GM12878 (cell line): ENCODE measurements around the gene TM7SF2. TPM values are rescaled to one million over a fixed set of nuclear protein-coding genes. Genes with fewer than 3 reads are reported as not detected.

Experiments
- BCL11A ChIP-seq: IDR thresholded peaks from 2 replicates; pipeline ENCODE4 v1.6.1; 2011; ENCODE audit warnings: low read depth, low read length
- BHLHE40 ChIP-seq, 2 experiments: fragments of 450-650 bp in 1 of 2; IDR thresholded peaks; 2 replicates each; pipeline ENCODE4 v1.6.1; 2011 to 2017; ENCODE audit warnings: low read depth in 2 of 2, borderline replicate concordance in 1 of 2, improper control_type of control experiment in 1 of 2, low read length in 1 of 2, mild to moderate bottlenecking in 1 of 2
- CEBPZ ChIP-seq: fragments of 150-350 bp; IDR thresholded peaks from 2 replicates; pipeline ENCODE4 v1.6.1; 2016; ENCODE audit warnings: low read depth, low read length
- HDAC6 ChIP-seq: fragments of 200-600 bp; sonication (generic); IDR thresholded peaks from one replicate; pipeline ENCODE4 v1.8.0; 2017; ENCODE audit warnings: antibody characterized with exemption; ENCODE audit not compliant: unreplicated experiment
- HSF1 ChIP-seq: fragments of 150-350 bp; IDR thresholded peaks from 2 replicates; pipeline ENCODE4 v1.6.1; 2014; ENCODE audit warnings: mild to moderate bottlenecking, low read depth, low read length
- IRF3 ChIP-seq: fragments of 450-650 bp; IDR thresholded peaks from 2 replicates; pipeline ENCODE4 v1.6.1; 2014; ENCODE audit warnings: mild to moderate bottlenecking
- JUNB ChIP-seq: IDR thresholded peaks from 2 replicates; pipeline ENCODE4 v1.6.1; 2016; ENCODE audit warnings: antibody characterized with exemption, mild to moderate bottlenecking
- PKNOX1 ChIP-seq: fragments of 450-650 bp; IDR thresholded peaks from 2 replicates; pipeline ENCODE4 v1.6.1; 2016; ENCODE audit warnings: mild to moderate bottlenecking
- POLR2AphosphoS2 ChIP-seq: IDR thresholded peaks from 2 replicates; pipeline ENCODE4 v1.6.1; 2011; ENCODE audit warnings: low read depth, mild to moderate bottlenecking, low read length, improper control_type of control experiment, moderate library complexity
- SREBF2 ChIP-seq: IDR thresholded peaks from 2 replicates; pipeline ENCODE4 v1.6.1; 2012; ENCODE audit warnings: mild to moderate bottlenecking, low read length
- TCF7 ChIP-seq: IDR thresholded peaks from 2 replicates; pipeline ENCODE4 v1.6.1; 2014; ENCODE audit warnings: antibody characterized with exemption, borderline replicate concordance
- USF1 ChIP-seq: IDR thresholded peaks from 2 replicates; pipeline ENCODE4 v1.6.1; 2011; ENCODE audit warnings: borderline replicate concordance, low read depth, mild to moderate bottlenecking, moderate library complexity, mixed read lengths, low read length; ENCODE audit not compliant: insufficient read depth; ENCODE audit errors: extremely low read length
- polyA plus RNA-seq, 11 experiments: library from polyadenylated mRNA; depleted of rRNA in 4 of 11; unstranded in 6 of 11; stranded (reverse) in 5 of 11; fragments of >200 nt; fragmentation: Nextera tagmentation in 4 of 11; fragmentation: Illumina TruSeq in 1 of 11; extraction: Ambion mirVana in 4 of 11; extraction: Trizol in 1 of 11; gene quantifications; 1 replicate in 1 of 11; 2 replicates in 10 of 11; pipeline versions ENCODE4 v1.2.1 to v1.2.3, GENCODE V29; 2011 to 2016; ENCODE audit warnings: inconsistent platforms in 2 of 11, missing spikeins in 2 of 11, low read depth in 1 of 11
- total RNA-seq, 4 experiments: library from RNA; depleted of rRNA in 3 of 4; stranded (reverse); fragments of >200 nt in 3 of 4; fragmentation: Illumina TruSeq in 1 of 4; extraction: Trizol in 1 of 4; gene quantifications; 2 replicates each; pipeline versions ENCODE4 v1.2.1 to v1.2.3, GENCODE V29; 2013 to 2021
- TF ChIP-seq, protein P1 (sequence below): fragments of 450-650 bp; IDR thresholded peaks from 2 replicates; pipeline ENCODE4 v1.6.1; 2017; ENCODE audit warnings: borderline replicate concordance
- TF ChIP-seq, protein P2 (sequence below): IDR thresholded peaks from 2 replicates; pipeline ENCODE4 v1.6.1; 2012; ENCODE audit warnings: mild to moderate bottlenecking, low read depth, low read length

Gene TM7SF2
- total and polyA plus RNA-seq, 10 of the 15 experiments (the other 5 are each of a cell fraction or from before 2014, with no cell fraction given) = 0.52 to 57.7 (median 20.7) TPM

DNA sequence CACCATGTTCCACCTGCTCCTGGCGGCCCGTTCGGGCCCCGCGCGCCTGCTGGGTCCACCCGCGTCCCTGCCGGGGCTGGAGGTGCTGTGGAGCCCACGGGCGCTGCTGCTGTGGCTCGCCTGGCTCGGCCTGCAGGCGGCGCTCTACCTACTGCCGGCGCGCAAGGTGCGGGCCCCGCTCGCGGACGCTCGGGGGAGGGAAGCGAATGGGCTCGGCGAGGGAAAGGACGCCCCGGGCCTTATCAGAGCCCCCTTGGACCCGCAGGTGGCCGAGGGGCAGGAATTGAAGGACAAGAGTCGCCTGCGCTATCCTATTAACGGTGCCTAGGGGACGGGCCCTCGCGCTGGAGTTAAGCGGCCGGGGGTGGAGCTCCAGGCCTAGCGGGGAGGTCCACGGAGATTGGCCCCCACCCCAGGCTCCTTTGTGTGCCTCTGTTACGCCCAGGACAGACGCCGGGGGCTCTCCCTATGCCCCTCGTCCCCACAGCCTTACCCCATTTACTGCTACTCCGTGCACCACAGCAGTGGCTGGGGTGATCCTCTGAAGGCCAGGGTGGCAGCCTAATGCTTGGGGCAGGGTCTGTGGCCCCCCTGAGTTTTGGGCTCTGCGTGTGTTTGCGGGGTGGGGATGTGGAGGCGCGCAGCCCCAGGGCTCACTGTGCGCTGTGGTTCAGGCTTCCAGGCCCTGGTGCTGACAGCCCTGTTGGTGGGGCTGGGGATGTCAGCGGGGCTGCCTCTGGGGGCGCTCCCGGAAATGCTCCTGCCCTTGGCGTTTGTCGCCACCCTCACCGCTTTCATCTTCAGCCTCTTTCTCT is 1.1 kb downstream of the TM7SF2 start (continued):
- TF ChIP-seq CEBPZ (no peak), IRF3 (no peak), POLR2AphosphoS2 (no peak), BCL11A (no peak), HDAC6 (no peak), SREBF2 (no peak), BHLHE40 (IDR thresholded peaks at IDR 0.05; ENCODE audit: borderline replicate concordance in 1 of 2, low read depth in 2 of 2, low read length in 1 of 2) (peak; percentile 34 to 65; a peak in 1 of 4 replicates), USF1 (no peak), TCF7 (no peak), JUNB (no peak), HSF1 (no peak), PKNOX1 (peak; percentile 55; the same call in 1 of the 2 replicates)
- TF ChIP-seq, protein P1, sequence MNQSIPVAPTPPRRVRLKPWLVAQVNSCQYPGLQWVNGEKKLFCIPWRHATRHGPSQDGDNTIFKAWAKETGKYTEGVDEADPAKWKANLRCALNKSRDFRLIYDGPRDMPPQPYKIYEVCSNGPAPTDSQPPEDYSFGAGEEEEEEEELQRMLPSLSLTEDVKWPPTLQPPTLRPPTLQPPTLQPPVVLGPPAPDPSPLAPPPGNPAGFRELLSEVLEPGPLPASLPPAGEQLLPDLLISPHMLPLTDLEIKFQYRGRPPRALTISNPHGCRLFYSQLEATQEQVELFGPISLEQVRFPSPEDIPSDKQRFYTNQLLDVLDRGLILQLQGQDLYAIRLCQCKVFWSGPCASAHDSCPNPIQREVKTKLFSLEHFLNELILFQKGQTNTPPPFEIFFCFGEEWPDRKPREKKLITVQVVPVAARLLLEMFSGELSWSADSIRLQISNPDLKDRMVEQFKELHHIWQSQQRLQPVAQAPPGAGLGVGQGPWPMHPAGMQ = no peak
- TF ChIP-seq, protein P2, sequence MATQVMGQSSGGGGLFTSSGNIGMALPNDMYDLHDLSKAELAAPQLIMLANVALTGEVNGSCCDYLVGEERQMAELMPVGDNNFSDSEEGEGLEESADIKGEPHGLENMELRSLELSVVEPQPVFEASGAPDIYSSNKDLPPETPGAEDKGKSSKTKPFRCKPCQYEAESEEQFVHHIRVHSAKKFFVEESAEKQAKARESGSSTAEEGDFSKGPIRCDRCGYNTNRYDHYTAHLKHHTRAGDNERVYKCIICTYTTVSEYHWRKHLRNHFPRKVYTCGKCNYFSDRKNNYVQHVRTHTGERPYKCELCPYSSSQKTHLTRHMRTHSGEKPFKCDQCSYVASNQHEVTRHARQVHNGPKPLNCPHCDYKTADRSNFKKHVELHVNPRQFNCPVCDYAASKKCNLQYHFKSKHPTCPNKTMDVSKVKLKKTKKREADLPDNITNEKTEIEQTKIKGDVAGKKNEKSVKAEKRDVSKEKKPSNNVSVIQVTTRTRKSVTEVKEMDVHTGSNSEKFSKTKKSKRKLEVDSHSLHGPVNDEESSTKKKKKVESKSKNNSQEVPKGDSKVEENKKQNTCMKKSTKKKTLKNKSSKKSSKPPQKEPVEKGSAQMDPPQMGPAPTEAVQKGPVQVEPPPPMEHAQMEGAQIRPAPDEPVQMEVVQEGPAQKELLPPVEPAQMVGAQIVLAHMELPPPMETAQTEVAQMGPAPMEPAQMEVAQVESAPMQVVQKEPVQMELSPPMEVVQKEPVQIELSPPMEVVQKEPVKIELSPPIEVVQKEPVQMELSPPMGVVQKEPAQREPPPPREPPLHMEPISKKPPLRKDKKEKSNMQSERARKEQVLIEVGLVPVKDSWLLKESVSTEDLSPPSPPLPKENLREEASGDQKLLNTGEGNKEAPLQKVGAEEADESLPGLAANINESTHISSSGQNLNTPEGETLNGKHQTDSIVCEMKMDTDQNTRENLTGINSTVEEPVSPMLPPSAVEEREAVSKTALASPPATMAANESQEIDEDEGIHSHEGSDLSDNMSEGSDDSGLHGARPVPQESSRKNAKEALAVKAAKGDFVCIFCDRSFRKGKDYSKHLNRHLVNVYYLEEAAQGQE = no peak
